ENCODE measurements around the gene GABBR1. TPM values are rescaled to one million over a fixed set of nuclear protein-coding genes. Genes with fewer than 3 reads are reported as not detected.

GABBR1 gene

GRCh38 chr6:29516108-29516507, 116.9 kb downstream of the GABBR1 start:
- Histone ChIP-seq H2BK5ac (ENCODE audit: low read length) (no peak overlapping the region), H2BK120ac (ENCODE audit: low read depth, low read length) (no peak overlapping the region), H3K79me2 (ENCODE audit: control insufficient read depth, insufficient read depth, low read length) (no peaks in the 10 kb centered on the region), H3K23ac (ENCODE audit: low read length) (no peak overlapping the region), H3K27ac (ENCODE audit: low read depth, low read length) (no peak overlapping the region), H3K4me1 (ENCODE audit: control insufficient read depth, low read depth, low read length) (no peaks in the 10 kb centered on the region), H4K5ac (ENCODE audit: low read length) (no peak overlapping the region), H3K4me3 (ENCODE audit: low read length) (no peak overlapping the region), H3K79me1 (ENCODE audit: low read length) (no peaks in the 10 kb centered on the region), H3K56ac (ENCODE audit: low read length) (no peak overlapping the region), H2BK15ac (replicated peaks; ENCODE audit: low read depth) (no peak overlapping the region), H3K4me2 (ENCODE audit: low read length) (no peak overlapping the region), H3K18ac (ENCODE audit: low read length) (no peak overlapping the region), H3K4ac (ENCODE audit: low read depth, low read length) (no peak overlapping the region), H3K9ac (ENCODE audit: low read length) (no peak overlapping the region), H3K27me3 (ENCODE audit: insufficient read depth, low read length, poor library complexity) (no peaks in the 10 kb centered on the region), H3K36me3 (ENCODE audit: control insufficient read depth, insufficient read depth, low read length) (no peaks in the 10 kb centered on the region), H2AK5ac (ENCODE audit: low read length) (no peak overlapping the region), H4K8ac (ENCODE audit: low read depth, low read length) (no peak overlapping the region)
- DNase-seq, result no peak
- WGBS (ENCODE audit: extremely low coverage, insufficient coverage, low lambda C conversion rate), result no CpG with 5 or more reads among the region's 6 CpGs

- no peaks in the 10 kb centered on the region for H3K79me2 ChIP-seq (ENCODE audit: control insufficient read depth, insufficient read depth, low read length)
- no peak overlapping the region for H3K4me2 ChIP-seq (ENCODE audit: low read length)
- H3K79me1 ChIP-seq (ENCODE audit: low read length), result no peaks in the 10 kb centered on the region
- no peak overlapping the region for H2BK15ac ChIP-seq (replicated peaks; ENCODE audit: low read depth)
- H3K18ac ChIP-seq (ENCODE audit: low read length), result no peak overlapping the region
- H2AK5ac ChIP-seq (ENCODE audit: low read length), result no peak overlapping the region
- H3K9ac ChIP-seq (ENCODE audit: low read length), result no peak overlapping the region
- H4K5ac ChIP-seq (ENCODE audit: low read length), result no peak overlapping the region
- H3K27me3 ChIP-seq (ENCODE audit: insufficient read depth, low read length, poor library complexity), result no peaks in the 10 kb centered on the region
- no peak overlapping the region for H3K4ac ChIP-seq (ENCODE audit: low read depth, low read length)
- no peak overlapping the region for H2BK120ac ChIP-seq (ENCODE audit: low read depth, low read length)
- DNase-seq, result no peak
- no peak overlapping the region for H3K56ac ChIP-seq (ENCODE audit: low read length)
- WGBS (ENCODE audit: extremely low coverage, insufficient coverage, low lambda C conversion rate), result no CpG with 5 or more reads among the region's 2 CpGs
- no peak overlapping the region for H3K23ac ChIP-seq (ENCODE audit: low read length)
- no peak overlapping the region for H4K8ac ChIP-seq (ENCODE audit: low read depth, low read length)
- H3K36me3 ChIP-seq (ENCODE audit: control insufficient read depth, insufficient read depth, low read length), result no peaks in the 10 kb centered on the region
- H3K4me1 ChIP-seq (ENCODE audit: control insufficient read depth, low read depth, low read length), result no peaks in the 10 kb centered on the region
- H3K4me3 ChIP-seq (ENCODE audit: low read length), result no peak overlapping the region
- no peak overlapping the region for H3K27ac ChIP-seq (ENCODE audit: low read depth, low read length)
- no peak overlapping the region for H2BK5ac ChIP-seq (ENCODE audit: low read length)
Observed at GRCh38 chr6:29510746-29511300, 122.2 kb downstream of the GABBR1 start.

DNA sequence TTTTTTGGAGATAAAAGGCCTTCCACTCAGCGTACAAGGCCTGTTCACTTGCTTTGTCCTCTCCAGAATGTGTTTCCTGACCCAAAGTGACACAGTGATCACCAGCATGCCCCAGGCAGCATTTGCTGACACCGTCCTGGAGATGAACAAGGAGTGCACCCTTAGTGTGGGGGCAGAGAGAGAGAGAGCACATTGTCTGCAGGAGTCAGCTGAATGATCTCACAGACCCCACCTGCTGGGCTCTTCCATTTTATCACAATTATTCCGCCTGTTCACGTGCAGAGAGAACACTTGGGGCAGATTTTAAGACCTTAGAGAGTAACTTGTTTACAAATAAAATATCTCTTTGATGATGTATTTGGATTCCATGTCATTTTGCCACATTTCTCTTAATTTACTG, 122.8 kb downstream of the GABBR1 start:
- no peak overlapping the region for H2BK15ac ChIP-seq (replicated peaks; ENCODE audit: low read depth)
- no peaks in the 10 kb centered on the region for H3K79me2 ChIP-seq (ENCODE audit: control insufficient read depth, insufficient read depth, low read length)
- no peak overlapping the region for H3K4me2 ChIP-seq (ENCODE audit: low read length)
- no peak overlapping the region for H2BK5ac ChIP-seq (ENCODE audit: low read length)
- WGBS (ENCODE audit: extremely low coverage, insufficient coverage, low lambda C conversion rate), result no CpG with 5 or more reads among the region's 4 CpGs
- H3K9ac ChIP-seq (ENCODE audit: low read length), result no peak overlapping the region
- H4K5ac ChIP-seq (ENCODE audit: low read length), result no peak overlapping the region
- H4K8ac ChIP-seq (ENCODE audit: low read depth, low read length), result no peak overlapping the region
- H2AK5ac ChIP-seq (ENCODE audit: low read length), result no peak overlapping the region
- no peak overlapping the region for H3K23ac ChIP-seq (ENCODE audit: low read length)
- H3K27ac ChIP-seq (ENCODE audit: low read depth, low read length), result no peak overlapping the region
- no peaks in the 10 kb centered on the region for H3K27me3 ChIP-seq (ENCODE audit: insufficient read depth, low read length, poor library complexity)
- H3K56ac ChIP-seq (ENCODE audit: low read length), result no peak overlapping the region
- H2BK120ac ChIP-seq (ENCODE audit: low read depth, low read length), result no peak overlapping the region
- H3K36me3 ChIP-seq (ENCODE audit: control insufficient read depth, insufficient read depth, low read length), result no peaks in the 10 kb centered on the region
- no peak overlapping the region for H3K4ac ChIP-seq (ENCODE audit: low read depth, low read length)
- H3K79me1 ChIP-seq (ENCODE audit: low read length), result no peaks in the 10 kb centered on the region
- DNase-seq, result peak; percentile 13
- H3K4me1 ChIP-seq (ENCODE audit: control insufficient read depth, low read depth, low read length), result no peaks in the 10 kb centered on the region
- no peak overlapping the region for H3K4me3 ChIP-seq (ENCODE audit: low read length)
- no peak overlapping the region for H3K18ac ChIP-seq (ENCODE audit: low read length)

Small RNAs within 50 kb of the gene (small RNA-seq; reads per million reads assigned to genes)
- gene SNORD32B (ENCODE audit: insufficient read depth) (not detected), gene SUMO2P1 (ENCODE audit: insufficient read depth) (not detected), gene TMEM183AP1 (ENCODE audit: insufficient read depth) (not detected)
